Ishikawa (cell line): ENCODE data around the gene HABP4.

Source experiments
- CEBPB ChIP-seq: IDR thresholded peaks from 2 replicates; pipeline ENCODE4 v1.6.1; 2012
- CREB1 ChIP-seq: IDR thresholded peaks from 2 replicates; pipeline ENCODE4 v1.6.1; 2012; ENCODE audit warnings: low read depth
- EGR1 ChIP-seq: IDR thresholded peaks from 2 replicates; pipeline ENCODE4 v1.6.1; 2012
- EP300 ChIP-seq: IDR thresholded peaks from 2 replicates; pipeline ENCODE4 v1.6.1; 2012; ENCODE audit warnings: borderline replicate concordance
- FOXM1 ChIP-seq: IDR thresholded peaks from 2 replicates; pipeline ENCODE4 v1.6.1; 2012; ENCODE audit warnings: low read depth, borderline replicate concordance
- MAX ChIP-seq: IDR thresholded peaks from 2 replicates; pipeline ENCODE4 v1.6.1; 2012
- NFIC ChIP-seq: IDR thresholded peaks from 2 replicates; pipeline ENCODE4 v1.6.1; 2012
- RAD21 ChIP-seq: IDR thresholded peaks from 2 replicates; pipeline ENCODE4 v1.6.1; 2012; ENCODE audit warnings: low read depth
- TAF1 ChIP-seq: IDR thresholded peaks from 2 replicates; pipeline ENCODE4 v1.6.1; 2012; ENCODE audit warnings: low read depth, mild to moderate bottlenecking
- TCF12 ChIP-seq: IDR thresholded peaks from 2 replicates; pipeline ENCODE4 v1.6.1; 2012; ENCODE audit warnings: low read depth
- TEAD4 ChIP-seq: IDR thresholded peaks from 2 replicates; pipeline ENCODE4 v1.6.1; 2012
- YY1 ChIP-seq: IDR thresholded peaks from 2 replicates; pipeline ENCODE4 v1.6.1; 2012; ENCODE audit warnings: low read depth
- ZBTB7A ChIP-seq: IDR thresholded peaks from 2 replicates; pipeline ENCODE4 v1.6.1; 2012; ENCODE audit warnings: low read depth
- TF ChIP-seq, protein P1 (sequence below): IDR thresholded peaks from 2 replicates; pipeline ENCODE4 v1.6.1; 2012
- TF ChIP-seq, protein P2 (sequence below): IDR thresholded peaks from 2 replicates; pipeline ENCODE4 v1.6.1; 2012; ENCODE audit warnings: low read depth, mild to moderate bottlenecking

HABP4 gene

DNA sequence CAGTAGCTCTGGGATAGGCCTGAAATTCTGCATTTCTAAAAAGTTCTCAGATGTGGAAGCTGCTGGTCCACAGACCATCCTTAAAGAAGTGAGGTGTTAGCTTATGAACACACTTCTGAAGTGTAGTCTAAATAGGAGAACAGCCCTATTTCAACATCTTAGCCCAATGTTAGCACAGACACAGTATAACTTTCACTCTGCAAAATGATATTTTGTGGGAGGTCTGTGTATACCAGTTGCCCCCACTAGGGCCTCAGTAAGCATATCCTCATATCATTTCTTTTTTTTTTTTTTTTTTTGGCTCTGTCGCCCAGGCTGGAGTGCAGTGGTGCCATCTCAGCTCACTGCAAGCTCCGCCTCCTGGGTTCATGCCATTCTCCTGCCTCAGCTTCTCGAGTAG lies 7.5 kb upstream of the HABP4 start:
- TF ChIP-seq MAX, result no peak
- no peak for TF ChIP-seq TCF12
- no peak for TF ChIP-seq ZBTB7A
- TF ChIP-seq TEAD4, result no peak
- TF ChIP-seq YY1, result no peak
- TF ChIP-seq RAD21, result no peak
- no peak for TF ChIP-seq CREB1
- TF ChIP-seq EGR1, result no peak
- TF ChIP-seq, protein P1, sequence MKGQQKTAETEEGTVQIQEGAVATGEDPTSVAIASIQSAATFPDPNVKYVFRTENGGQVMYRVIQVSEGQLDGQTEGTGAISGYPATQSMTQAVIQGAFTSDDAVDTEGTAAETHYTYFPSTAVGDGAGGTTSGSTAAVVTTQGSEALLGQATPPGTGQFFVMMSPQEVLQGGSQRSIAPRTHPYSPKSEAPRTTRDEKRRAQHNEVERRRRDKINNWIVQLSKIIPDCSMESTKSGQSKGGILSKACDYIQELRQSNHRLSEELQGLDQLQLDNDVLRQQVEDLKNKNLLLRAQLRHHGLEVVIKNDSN, result no peak
- no peak for TF ChIP-seq NFIC
- no peak for TF ChIP-seq CEBPB
- TF ChIP-seq EP300, result no peak
- TF ChIP-seq, protein P2, sequence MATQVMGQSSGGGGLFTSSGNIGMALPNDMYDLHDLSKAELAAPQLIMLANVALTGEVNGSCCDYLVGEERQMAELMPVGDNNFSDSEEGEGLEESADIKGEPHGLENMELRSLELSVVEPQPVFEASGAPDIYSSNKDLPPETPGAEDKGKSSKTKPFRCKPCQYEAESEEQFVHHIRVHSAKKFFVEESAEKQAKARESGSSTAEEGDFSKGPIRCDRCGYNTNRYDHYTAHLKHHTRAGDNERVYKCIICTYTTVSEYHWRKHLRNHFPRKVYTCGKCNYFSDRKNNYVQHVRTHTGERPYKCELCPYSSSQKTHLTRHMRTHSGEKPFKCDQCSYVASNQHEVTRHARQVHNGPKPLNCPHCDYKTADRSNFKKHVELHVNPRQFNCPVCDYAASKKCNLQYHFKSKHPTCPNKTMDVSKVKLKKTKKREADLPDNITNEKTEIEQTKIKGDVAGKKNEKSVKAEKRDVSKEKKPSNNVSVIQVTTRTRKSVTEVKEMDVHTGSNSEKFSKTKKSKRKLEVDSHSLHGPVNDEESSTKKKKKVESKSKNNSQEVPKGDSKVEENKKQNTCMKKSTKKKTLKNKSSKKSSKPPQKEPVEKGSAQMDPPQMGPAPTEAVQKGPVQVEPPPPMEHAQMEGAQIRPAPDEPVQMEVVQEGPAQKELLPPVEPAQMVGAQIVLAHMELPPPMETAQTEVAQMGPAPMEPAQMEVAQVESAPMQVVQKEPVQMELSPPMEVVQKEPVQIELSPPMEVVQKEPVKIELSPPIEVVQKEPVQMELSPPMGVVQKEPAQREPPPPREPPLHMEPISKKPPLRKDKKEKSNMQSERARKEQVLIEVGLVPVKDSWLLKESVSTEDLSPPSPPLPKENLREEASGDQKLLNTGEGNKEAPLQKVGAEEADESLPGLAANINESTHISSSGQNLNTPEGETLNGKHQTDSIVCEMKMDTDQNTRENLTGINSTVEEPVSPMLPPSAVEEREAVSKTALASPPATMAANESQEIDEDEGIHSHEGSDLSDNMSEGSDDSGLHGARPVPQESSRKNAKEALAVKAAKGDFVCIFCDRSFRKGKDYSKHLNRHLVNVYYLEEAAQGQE, result no peak
- no peak for TF ChIP-seq TAF1
- no peak for TF ChIP-seq FOXM1

DNA sequence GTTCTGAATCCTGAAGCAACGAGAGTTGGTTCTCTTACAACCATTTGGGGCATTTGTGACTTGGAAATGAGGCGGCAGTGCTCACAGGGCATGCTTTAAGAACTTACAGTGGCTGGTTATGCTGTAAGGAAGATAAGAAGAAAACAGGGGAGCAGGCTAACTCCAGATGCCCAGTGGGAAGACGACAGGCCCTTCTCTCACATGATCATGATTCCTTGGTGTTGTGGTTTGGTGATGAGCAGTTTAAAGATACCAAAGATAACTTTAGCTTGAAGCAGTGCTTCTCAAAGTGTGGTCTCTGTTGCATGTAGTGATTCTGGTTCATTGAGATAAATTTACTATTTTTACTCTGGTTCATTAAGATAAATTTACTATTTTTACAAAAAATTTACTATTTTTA lies 2.6 kb upstream of the HABP4 start:
- TF ChIP-seq TAF1, result no peak
- TF ChIP-seq EP300, result no peak
- no peak for TF ChIP-seq YY1
- no peak for TF ChIP-seq CREB1
- no peak for TF ChIP-seq CEBPB
- no peak for TF ChIP-seq ZBTB7A
- TF ChIP-seq TCF12, result no peak
- TF ChIP-seq, protein P2, result no peak
- no peak for TF ChIP-seq EGR1
- TF ChIP-seq, protein P1, result no peak

GRCh38 chr9:96448546-96449170 lies 1.3 kb upstream of the HABP4 start:
- TF ChIP-seq TAF1, result no peak

- TF ChIP-seq TAF1 (no peak), FOXM1 (no peak), EP300 (no peak), NFIC (no peak), TEAD4 (no peak), TCF12 (no peak), MAX (no peak), YY1 (no peak)
- TF ChIP-seq, protein P1, result no peak
Measured at GRCh38 chr9:96449523-96449844, 485 bp upstream of the HABP4 start.

GRCh38 chr9:96450613-96451528 lies 902 bp downstream of the HABP4 start:
- TF ChIP-seq ZBTB7A (peak; percentile 86), CREB1 (no peak)

GRCh38 chr9:96453625-96454024 lies 3.7 kb downstream of the HABP4 start:
- TF ChIP-seq EP300, result no peak
- no peak for TF ChIP-seq MAX
- TF ChIP-seq CEBPB, result no peak
- no peak for TF ChIP-seq ZBTB7A
- no peak for TF ChIP-seq FOXM1
- peak; percentile 48 for TF ChIP-seq RAD21
- no peak for TF ChIP-seq YY1
